ENCODE data around the gene CPLANE2. TPM values are rescaled to one million over a fixed set of nuclear protein-coding genes. Genes with fewer than 3 reads are reported as not detected.
"Not testable (repeated sequence)": the region's sequence is repeated elsewhere in the genome, so short reads cannot be mapped to it uniquely, and the experiment has no call there.

The CPLANE2 gene
- total RNA-seq, 1 donor from 2014 or later: 5.1 TPM

DNA sequence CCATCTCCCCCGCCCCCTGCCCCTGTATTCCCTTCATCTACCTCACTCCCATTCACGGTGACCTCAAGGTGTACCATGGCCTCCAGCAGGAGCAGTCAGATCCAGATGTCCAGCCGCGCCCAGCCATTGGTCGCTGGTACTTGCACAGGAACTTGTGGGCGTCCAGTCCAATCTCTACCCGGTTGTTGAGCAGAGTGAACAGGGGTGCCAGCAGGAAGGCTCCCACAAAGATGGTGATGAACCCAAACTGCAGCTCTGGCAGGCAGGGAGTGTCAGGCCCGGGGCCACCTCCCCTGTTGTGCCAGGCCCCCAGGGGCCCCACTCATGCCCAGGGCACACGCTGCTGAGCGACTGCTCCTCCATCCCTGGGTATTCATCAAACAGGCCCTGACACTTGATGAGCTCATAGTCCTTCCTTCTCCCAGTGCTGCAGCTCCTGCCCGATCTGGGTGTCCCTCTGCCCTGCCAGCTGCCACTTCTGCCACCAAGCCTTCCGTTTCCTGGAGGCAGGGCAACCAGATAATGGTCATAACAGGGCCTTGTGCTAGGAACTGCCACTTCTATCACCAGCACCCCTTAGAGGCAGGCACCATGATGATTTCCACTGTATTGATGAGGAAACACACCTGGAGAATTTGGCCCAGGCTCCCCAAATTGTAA, 18.8 kb downstream of the CPLANE2 start:
- DNase-seq: no peak
- ChIA-PET POLR2A (interaction anchor here (2.1 to 3.0 kb wide), 2 partner anchors 12 to 19 kb away, joined by 11 to 32 read pairs; partner anchors contain the start of gene CPLANE2), CTCF (interaction anchor here (0.9 to 3.1 kb wide), 5 partner anchors 12 to 136 kb away, joined by 3 to 10 read pairs (median 3); no protein-coding TSS in a partner anchor)
- H3K27ac Mint-ChIP-seq: peak overlapping the region; percentile 53
- no peaks in the 10 kb centered on the region for H3K36me3 Mint-ChIP-seq (ENCODE audit: low read depth)
- no peak for TF ChIP-seq CTCF (IDR thresholded peaks at IDR 0.05)
- H3K9me3 Mint-ChIP-seq: no peaks in the 10 kb centered on the region
- intact Hi-C loops (cut with micrococcal nuclease): loop anchor here (5.0 kb wide), 1 partner anchor 601 kb away; the partner anchor contains the start of gene DDI2
- H3K27me3 Mint-ChIP-seq: peaks cover under 1% of the 10 kb centered on the region
- peak overlapping the region; percentile 29 for H3K4me3 Mint-ChIP-seq
- no peak for ATAC-seq (ENCODE audit: low read depth)
- H3K4me1 Mint-ChIP-seq: peaks cover 20% of the 10 kb centered on the region

- Mint-ChIP-seq H3K36me3 (ENCODE audit: low read depth) (no peaks in the 10 kb centered on the region), H3K27me3 (peaks cover 4% of the 10 kb centered on the region), H3K9me3 (no peaks in the 10 kb centered on the region), H3K4me1 (peaks cover 20% of the 10 kb centered on the region), H3K4me3 (peak overlapping the region; percentile 89), H3K27ac (peak overlapping the region; percentile 41)
- intact Hi-C loops (cut with micrococcal nuclease): loop anchor here (1.0 to 5.0 kb wide), 3 partner anchors 10 to 600 kb away; partner anchors contain the start of gene DDI2
- ATAC-seq (ENCODE audit: low read depth) (peak; percentile 99), DNase-seq (peak; percentile 88)
- no peak for TF ChIP-seq CTCF (IDR thresholded peaks at IDR 0.05)
- POLR2A ChIA-PET: interaction anchor here (0.6 to 3.0 kb wide), 11 partner anchors 11 to 924 kb away, joined by 3 to 32 read pairs (median 4); partner anchors contain the start of genes CPLANE2, FBXO42 and RNU1-1
- CTCF ChIA-PET: interaction anchor here (0.8 to 3.1 kb wide), 5 partner anchors 13 to 138 kb away, joined by 3 to 10 read pairs (median 4); partner anchors contain the start of gene CPLANE2
These were observed 19.8 kb downstream of the CPLANE2 start for GRCh38 chr1:16217061-16217785.

- TF ChIP-seq CTCF (IDR thresholded peaks at IDR 0.05): no peak
- intact Hi-C loops (cut with micrococcal nuclease): loop anchor here (5.0 kb wide), 1 partner anchor 599 kb away; the partner anchor contains the start of gene DDI2
- Mint-ChIP-seq H3K4me1 (peaks cover 20% of the 10 kb centered on the region), H3K27ac (peak overlapping the region; percentile 24), H3K4me3 (peak overlapping the region; percentile 89), H3K27me3 (peaks cover 4% of the 10 kb centered on the region), H3K36me3 (ENCODE audit: low read depth) (no peaks in the 10 kb centered on the region), H3K9me3 (no peaks in the 10 kb centered on the region)
- ATAC-seq (ENCODE audit: low read depth) (peak; percentile 13), DNase-seq (no peak)
- POLR2A ChIA-PET: interaction anchor here (1.2 to 3.0 kb wide), 7 partner anchors 10 to 298 kb away, joined by 3 to 32 read pairs (median 4); partner anchors contain the start of genes CPLANE2, FBXO42 and RNU1-1
- CTCF ChIA-PET: interaction anchor here (1.2 to 3.1 kb wide), 2 partner anchors 12 to 21 kb away, joined by 4 to 10 read pairs; partner anchors contain the start of gene CPLANE2
These were observed 20.9 kb downstream of the CPLANE2 start for GRCh38 chr1:16215882-16216753.

DNA sequence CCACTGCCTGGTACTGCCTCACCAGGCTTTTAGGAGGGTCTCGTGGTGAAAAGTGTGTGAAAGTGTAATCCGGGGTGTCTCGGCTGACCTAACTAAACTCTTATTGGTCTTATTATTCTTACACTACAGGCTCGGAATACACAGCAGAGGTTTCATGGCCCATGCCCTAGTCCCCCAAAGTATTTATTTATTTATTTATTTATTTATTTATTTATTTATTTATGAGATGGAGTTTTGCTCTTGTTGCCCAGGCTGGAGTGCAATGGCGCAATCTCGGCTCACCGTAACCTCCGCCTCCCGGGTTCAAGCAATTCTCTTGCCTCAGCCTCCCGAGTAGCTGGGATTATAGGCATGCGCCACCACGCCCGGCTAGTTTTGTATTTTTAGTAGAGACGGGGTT, 21.7 kb downstream of the CPLANE2 start:
- H3K4me3 Mint-ChIP-seq; POLR2A ChIA-PET; H3K27ac Mint-ChIP-seq; DNase-seq; ATAC-seq (ENCODE audit: low read depth); H3K27me3 Mint-ChIP-seq; H3K36me3 Mint-ChIP-seq (ENCODE audit: low read depth); H3K9me3 Mint-ChIP-seq; CTCF ChIA-PET: not testable (repeated sequence)
- H3K4me1 Mint-ChIP-seq: peaks cover 20% of the 10 kb centered on the region
- intact Hi-C loops (cut with micrococcal nuclease): loop anchor here (5.0 kb wide), 1 partner anchor 598 kb away; the partner anchor contains the start of gene DDI2

DNA sequence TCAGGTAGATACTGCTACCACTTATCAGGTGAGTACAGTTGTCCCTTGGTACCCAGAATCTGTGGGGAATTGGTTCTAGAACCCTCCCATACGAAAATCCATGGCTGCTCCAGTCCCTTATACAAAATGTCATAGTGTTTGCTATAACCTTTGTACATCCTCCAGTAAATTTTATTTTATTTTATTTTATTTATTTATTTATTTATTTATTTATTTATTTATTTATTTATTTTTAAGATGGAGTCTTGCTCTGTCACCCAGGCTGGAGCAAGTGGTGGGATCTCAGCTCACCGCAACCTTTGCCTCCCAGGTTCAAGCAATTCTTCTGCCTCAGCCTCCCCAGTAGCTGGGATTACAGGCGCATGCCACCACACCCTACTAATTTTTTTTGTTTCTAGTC, 23.4 kb downstream of the CPLANE2 start:
- ATAC-seq (ENCODE audit: low read depth); intact Hi-C loops (cut with micrococcal nuclease); POLR2A ChIA-PET; CTCF ChIA-PET; H3K27me3 Mint-ChIP-seq; DNase-seq; H3K9me3 Mint-ChIP-seq; H3K27ac Mint-ChIP-seq; H3K36me3 Mint-ChIP-seq (ENCODE audit: low read depth); H3K4me3 Mint-ChIP-seq: not testable (repeated sequence)
- peaks cover 20% of the 10 kb centered on the region for H3K4me1 Mint-ChIP-seq
